ENCODE measurements around the gene NOL4L. TPM values are rescaled to one million over a fixed set of nuclear protein-coding genes. Genes with fewer than 3 reads are reported as not detected.

The NOL4L gene
- total and polyA plus RNA-seq, 9 donors: 3.3 to 17.1 (median 10.6) TPM

DNA sequence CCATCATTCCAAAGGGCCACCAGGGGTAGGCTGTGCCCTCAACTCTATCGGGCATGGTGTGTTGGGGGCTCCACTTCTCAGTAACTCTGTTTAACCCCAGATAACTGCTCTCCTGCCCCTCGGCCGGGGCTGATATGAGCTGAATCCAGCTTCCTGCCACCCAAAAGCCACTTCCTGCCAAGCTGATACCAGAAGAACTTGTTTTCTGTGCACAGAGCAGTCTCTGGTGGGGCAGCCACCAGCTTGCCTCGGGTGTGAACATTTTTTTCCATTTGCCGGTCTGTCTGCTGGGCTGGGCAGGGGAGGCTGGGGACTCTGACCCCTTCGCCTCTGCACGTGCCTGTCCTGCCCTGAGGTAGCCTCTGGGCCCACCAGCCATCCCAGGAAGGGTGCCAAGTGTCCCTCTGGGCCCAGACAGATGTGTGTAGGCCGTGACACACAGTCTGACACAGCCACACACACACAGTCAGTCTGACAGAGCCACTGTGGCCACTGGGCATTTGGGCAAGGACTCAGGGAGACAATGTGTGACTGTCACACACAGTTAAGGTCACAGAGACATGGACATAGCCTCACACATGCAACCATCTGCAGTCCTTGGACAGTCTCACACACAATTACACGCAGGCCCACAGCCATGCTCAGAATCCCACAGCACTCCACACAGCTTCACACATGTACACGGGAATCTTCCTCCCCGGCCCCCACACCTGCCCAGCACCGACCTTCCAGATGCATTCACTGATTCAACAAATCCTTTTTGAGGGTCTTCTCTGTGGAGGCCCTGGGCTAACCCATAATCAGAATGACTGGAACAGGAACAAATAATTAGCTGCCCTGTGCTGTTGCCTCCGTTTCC is 45.1 kb downstream of the NOL4L start:
- DNase-seq: no peak
- Histone ChIP-seq H3K27me3 (no peaks in the 10 kb centered on the region), H3K4me1 (ENCODE audit: insufficient read depth) (peaks cover 10% of the 10 kb centered on the region), H3K27ac (no peak overlapping the region), H3K36me3 (no peaks in the 10 kb centered on the region), H3K9me3 (no peaks in the 10 kb centered on the region), H3K4me3 (no peak overlapping the region)
- WGBS, 3 donors: 83 to 87% (median 85%) methylated on average over 13 of the region's 13 CpGs
- no peak for TF ChIP-seq EP300 (IDR thresholded peaks at IDR 0.05)
- no peak for TF ChIP-seq CTCF (IDR thresholded peaks at IDR 0.05)
- TF ChIP-seq POLR2A (IDR thresholded peaks at IDR 0.05): no peak
- intact Hi-C loops (cut with DNase I): no loop called here

DNA sequence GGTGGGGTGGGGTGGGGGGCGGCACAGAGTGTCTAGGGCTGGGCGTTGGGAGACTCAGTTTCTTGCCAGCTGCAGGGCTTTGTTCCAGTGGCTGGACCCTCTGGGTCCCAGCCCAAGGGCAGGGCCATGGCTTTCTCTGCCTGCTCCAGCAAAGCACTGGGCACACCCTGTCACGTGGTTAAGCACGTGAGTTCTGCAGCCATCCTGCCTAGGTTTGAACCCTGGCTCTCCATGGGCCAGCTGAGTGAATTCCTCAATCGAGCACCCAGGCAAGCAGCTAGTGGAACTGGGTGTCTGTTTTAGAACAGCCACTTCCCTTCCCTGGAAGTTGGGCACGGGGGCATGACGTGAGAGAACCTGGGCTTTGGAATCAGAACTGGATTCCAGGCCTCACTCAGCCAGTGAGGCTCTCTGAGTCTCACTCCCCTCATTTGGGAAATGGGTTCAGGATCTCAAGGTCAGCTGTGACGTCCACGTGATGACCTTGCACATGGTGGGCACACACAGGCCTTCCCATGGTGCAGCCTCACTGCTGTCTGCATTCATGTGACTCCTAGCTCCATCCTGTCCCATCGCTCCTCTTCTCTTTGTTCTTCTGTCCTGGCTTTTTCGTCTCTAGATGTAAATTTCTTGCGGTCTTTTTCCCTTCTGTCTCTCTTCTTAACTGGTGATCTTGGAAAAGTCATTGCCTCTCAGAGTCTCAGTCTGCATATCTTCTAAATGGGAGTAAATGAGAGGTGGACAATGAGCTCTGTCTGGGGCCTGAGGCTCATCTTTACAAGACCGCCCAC is 45.9 kb downstream of the NOL4L start:
- Histone ChIP-seq H3K27me3 (no peaks in the 10 kb centered on the region), H3K36me3 (no peaks in the 10 kb centered on the region), H3K27ac (no peak overlapping the region), H3K4me3 (no peak overlapping the region), H3K4me1 (ENCODE audit: insufficient read depth) (peaks cover 10% of the 10 kb centered on the region), H3K9me3 (no peaks in the 10 kb centered on the region)
- WGBS, 3 donors: 55 to 64% (median 60%) methylated on average over 13 of the region's 13 CpGs
- TF ChIP-seq POLR2A (IDR thresholded peaks at IDR 0.05) (no peak), EP300 (IDR thresholded peaks at IDR 0.05) (no peak), CTCF (IDR thresholded peaks at IDR 0.05) (no peak)
- no peak for DNase-seq
- intact Hi-C loops (cut with DNase I): no loop called here

- Histone ChIP-seq H3K4me3 (no peak overlapping the region), H3K4me1 (ENCODE audit: insufficient read depth) (peaks cover 10% of the 10 kb centered on the region), H3K27ac (no peak overlapping the region), H3K36me3 (no peaks in the 10 kb centered on the region), H3K9me3 (no peaks in the 10 kb centered on the region), H3K27me3 (no peaks in the 10 kb centered on the region)
- 5 to 8% (median 6%) methylated on average over 10 to 16 of the region's 16 CpGs for WGBS, 3 donors
- intact Hi-C loops (cut with DNase I): no loop called here
- DNase-seq: peak in 1 of 5 donors; percentile 53
- TF ChIP-seq EP300 (IDR thresholded peaks at IDR 0.05): no peak
- no peak for TF ChIP-seq POLR2A (IDR thresholded peaks at IDR 0.05)
- TF ChIP-seq CTCF (IDR thresholded peaks at IDR 0.05): no peak
These were observed 46.6 kb downstream of the NOL4L start for GRCh38 chr20:32538526-32538939.

- peaks cover 10% of the 10 kb centered on the region for H3K4me1 ChIP-seq (ENCODE audit: insufficient read depth)
- H3K27ac ChIP-seq: no peak overlapping the region
These were observed 47.2 kb downstream of the NOL4L start for GRCh38 chr20:32537657-32538525.

More at GRCh38 chr20:32537657-32538525, 47.2 kb downstream of the NOL4L start:
- TF ChIP-seq POLR2A (IDR thresholded peaks at IDR 0.05) (no peak), CTCF (IDR thresholded peaks at IDR 0.05) (no peak), EP300 (IDR thresholded peaks at IDR 0.05) (no peak)
- intact Hi-C loops (cut with DNase I): no loop called here
- no peak for DNase-seq
- Histone ChIP-seq H3K4me3 (no peak overlapping the region), H3K9me3 (no peaks in the 10 kb centered on the region), H3K36me3 (no peaks in the 10 kb centered on the region), H3K27me3 (no peaks in the 10 kb centered on the region)
- WGBS, 3 donors: 69 to 75% (median 71%) methylated on average over 16 to 18 of the region's 18 CpGs
